Measurements from ENCODE around the gene FEM1B.

The FEM1B gene

DNA sequence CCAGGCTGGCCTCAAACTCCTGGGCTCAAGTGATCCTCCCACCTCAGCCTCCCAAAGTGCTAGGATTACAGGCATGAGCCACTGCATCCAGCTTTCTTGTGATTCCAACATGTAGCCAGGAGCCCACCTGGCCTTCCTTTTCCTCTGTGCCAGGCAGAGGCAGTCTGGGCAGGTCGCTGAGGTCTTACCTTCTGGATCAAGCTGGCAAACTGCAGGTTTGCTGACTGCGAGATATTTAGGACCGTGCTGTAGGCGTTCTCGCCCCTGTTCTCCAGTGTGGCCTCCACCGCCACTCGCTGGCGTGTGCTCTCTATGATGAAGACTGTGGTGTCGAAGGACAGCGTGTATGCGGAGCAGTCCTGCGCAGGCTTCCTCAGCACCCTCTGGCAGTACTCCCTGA, 42.5 kb downstream of the FEM1B start:
- Histone ChIP-seq H3K27me3 (ENCODE audit: insufficient read depth, poor library complexity, severe bottlenecking) (no peaks in the 10 kb centered on the region), H3K4me3 (replicated peaks; ENCODE audit: insufficient read depth, low read length) (no peak overlapping the region), H3K27ac (replicated peaks) (no peak overlapping the region)
- no peak for DNase-seq (ENCODE audit: low read depth in 1 of 2, low spot score in 1 of 2)
- TF ChIP-seq GABPA (IDR thresholded peaks at IDR 0.05; ENCODE audit: low read depth): no peak
- no peak for TF ChIP-seq SPI1 (IDR thresholded peaks at IDR 0.05; ENCODE audit: borderline replicate concordance, low read depth)
- TF ChIP-seq, protein P1, sequence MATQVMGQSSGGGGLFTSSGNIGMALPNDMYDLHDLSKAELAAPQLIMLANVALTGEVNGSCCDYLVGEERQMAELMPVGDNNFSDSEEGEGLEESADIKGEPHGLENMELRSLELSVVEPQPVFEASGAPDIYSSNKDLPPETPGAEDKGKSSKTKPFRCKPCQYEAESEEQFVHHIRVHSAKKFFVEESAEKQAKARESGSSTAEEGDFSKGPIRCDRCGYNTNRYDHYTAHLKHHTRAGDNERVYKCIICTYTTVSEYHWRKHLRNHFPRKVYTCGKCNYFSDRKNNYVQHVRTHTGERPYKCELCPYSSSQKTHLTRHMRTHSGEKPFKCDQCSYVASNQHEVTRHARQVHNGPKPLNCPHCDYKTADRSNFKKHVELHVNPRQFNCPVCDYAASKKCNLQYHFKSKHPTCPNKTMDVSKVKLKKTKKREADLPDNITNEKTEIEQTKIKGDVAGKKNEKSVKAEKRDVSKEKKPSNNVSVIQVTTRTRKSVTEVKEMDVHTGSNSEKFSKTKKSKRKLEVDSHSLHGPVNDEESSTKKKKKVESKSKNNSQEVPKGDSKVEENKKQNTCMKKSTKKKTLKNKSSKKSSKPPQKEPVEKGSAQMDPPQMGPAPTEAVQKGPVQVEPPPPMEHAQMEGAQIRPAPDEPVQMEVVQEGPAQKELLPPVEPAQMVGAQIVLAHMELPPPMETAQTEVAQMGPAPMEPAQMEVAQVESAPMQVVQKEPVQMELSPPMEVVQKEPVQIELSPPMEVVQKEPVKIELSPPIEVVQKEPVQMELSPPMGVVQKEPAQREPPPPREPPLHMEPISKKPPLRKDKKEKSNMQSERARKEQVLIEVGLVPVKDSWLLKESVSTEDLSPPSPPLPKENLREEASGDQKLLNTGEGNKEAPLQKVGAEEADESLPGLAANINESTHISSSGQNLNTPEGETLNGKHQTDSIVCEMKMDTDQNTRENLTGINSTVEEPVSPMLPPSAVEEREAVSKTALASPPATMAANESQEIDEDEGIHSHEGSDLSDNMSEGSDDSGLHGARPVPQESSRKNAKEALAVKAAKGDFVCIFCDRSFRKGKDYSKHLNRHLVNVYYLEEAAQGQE (IDR thresholded peaks at IDR 0.05; ENCODE audit: insufficient replicate concordance, low read depth): no peak
- no peak for TF ChIP-seq POLR2AphosphoS5 (IDR thresholded peaks at IDR 0.05; ENCODE audit: low read depth)
- no peak for TF ChIP-seq CTCF (IDR thresholded peaks at IDR 0.05; ENCODE audit: insufficient read depth, low read length)

DNA sequence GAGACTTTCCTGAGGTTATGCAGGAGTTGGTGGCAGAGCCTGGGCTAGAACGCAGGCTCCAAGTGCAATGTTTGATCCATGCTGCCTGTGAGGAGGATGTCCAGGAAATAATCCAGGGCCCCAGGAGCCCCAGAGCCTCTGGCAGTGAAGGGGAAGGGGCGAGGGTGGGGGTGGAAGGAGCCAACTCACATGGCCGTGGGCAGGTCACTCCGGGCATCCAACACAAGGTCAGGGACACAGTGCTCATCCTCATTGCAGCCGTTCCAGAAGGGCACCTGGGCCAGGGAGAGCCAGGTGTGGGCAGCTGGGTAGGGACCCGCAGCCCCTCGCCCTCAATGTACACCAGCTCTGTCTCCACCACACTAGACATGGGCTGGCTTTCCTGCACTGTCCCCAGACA, 43.7 kb downstream of the FEM1B start:
- no peak overlapping the region for H3K27ac ChIP-seq (replicated peaks)
- no peaks in the 10 kb centered on the region for H3K27me3 ChIP-seq (ENCODE audit: insufficient read depth, poor library complexity, severe bottlenecking)
- TF ChIP-seq, protein P1 (IDR thresholded peaks at IDR 0.05; ENCODE audit: insufficient replicate concordance, low read depth): no peak
- TF ChIP-seq CTCF (IDR thresholded peaks at IDR 0.05; ENCODE audit: insufficient read depth, low read length) (no peak), SPI1 (IDR thresholded peaks at IDR 0.05; ENCODE audit: borderline replicate concordance, low read depth) (no peak), POLR2AphosphoS5 (IDR thresholded peaks at IDR 0.05; ENCODE audit: low read depth) (no peak), GABPA (IDR thresholded peaks at IDR 0.05; ENCODE audit: low read depth) (no peak)
- no peak overlapping the region for H3K4me3 ChIP-seq (replicated peaks; ENCODE audit: insufficient read depth, low read length)
- DNase-seq (ENCODE audit: low read depth in 1 of 2, low spot score in 1 of 2): no peak

DNA sequence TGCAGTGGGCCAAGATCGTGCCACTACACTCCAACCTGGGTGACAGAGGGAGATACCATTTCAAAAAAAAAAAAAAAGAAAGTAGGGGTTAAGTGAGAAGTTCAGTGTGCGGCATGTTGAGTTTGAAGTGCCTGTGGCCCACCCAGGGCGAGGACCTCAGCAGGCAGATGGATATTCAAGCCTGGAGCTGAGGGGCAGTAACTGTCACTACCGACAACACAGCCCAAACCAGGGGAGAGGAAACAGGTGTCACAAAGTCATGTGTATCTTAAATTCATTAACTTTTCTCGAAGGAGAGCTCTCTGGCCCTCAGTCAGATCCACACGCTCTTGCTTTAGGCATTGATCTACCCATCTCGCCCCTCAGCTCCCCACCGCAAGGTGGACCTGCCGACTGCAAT, 45.3 kb downstream of the FEM1B start:
- no peak for DNase-seq (ENCODE audit: low read depth in 1 of 2, low spot score in 1 of 2)
- no peak for TF ChIP-seq POLR2AphosphoS5 (IDR thresholded peaks at IDR 0.05; ENCODE audit: low read depth)
- no peak for TF ChIP-seq GABPA (IDR thresholded peaks at IDR 0.05; ENCODE audit: low read depth)
- TF ChIP-seq CTCF (IDR thresholded peaks at IDR 0.05; ENCODE audit: insufficient read depth, low read length): no peak
- no peaks in the 10 kb centered on the region for H3K27me3 ChIP-seq (ENCODE audit: insufficient read depth, poor library complexity, severe bottlenecking)
- no peak overlapping the region for H3K4me3 ChIP-seq (replicated peaks; ENCODE audit: insufficient read depth, low read length)
- H3K27ac ChIP-seq (replicated peaks): no peak overlapping the region

DNA sequence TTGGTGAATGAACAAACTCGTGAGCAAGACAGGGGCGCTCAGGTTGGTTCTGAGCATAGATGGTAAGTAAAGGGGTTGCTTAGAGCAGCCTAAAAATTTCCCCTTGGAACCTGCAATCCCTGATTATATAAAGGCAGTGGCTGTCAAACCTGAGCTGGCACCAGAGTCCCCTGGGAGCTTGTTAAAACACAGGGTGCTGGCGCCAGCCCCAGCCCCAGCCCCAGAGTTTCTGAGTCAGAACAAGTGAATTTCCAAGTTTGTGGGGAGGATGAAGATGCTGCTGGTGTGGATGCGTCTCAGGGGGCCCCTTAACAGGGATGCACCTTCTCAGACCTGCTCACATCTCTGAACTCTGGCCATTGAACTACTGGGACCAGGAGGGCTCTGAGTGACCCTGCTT, 48.2 kb downstream of the FEM1B start:
- no peaks in the 10 kb centered on the region for H3K27me3 ChIP-seq (ENCODE audit: insufficient read depth, poor library complexity, severe bottlenecking)
- H3K27ac ChIP-seq (replicated peaks): no peak overlapping the region
- no peak for TF ChIP-seq POLR2AphosphoS5 (IDR thresholded peaks at IDR 0.05; ENCODE audit: low read depth)
- TF ChIP-seq GABPA (IDR thresholded peaks at IDR 0.05; ENCODE audit: low read depth): no peak
- TF ChIP-seq CTCF (IDR thresholded peaks at IDR 0.05; ENCODE audit: insufficient read depth, low read length): no peak
- TF ChIP-seq SPI1 (IDR thresholded peaks at IDR 0.05; ENCODE audit: borderline replicate concordance, low read depth): no peak
- TF ChIP-seq, protein P1 (IDR thresholded peaks at IDR 0.05; ENCODE audit: insufficient replicate concordance, low read depth): no peak
- no peak for DNase-seq (ENCODE audit: low read depth in 1 of 2, low spot score in 1 of 2)
- H3K4me3 ChIP-seq (replicated peaks; ENCODE audit: insufficient read depth, low read length): no peak overlapping the region
